ENCODE results near the gene RDX.
"Not testable (repeated sequence)": the region's sequence is repeated elsewhere in the genome, so short reads cannot be mapped to it uniquely, and the experiment has no call there.

Gene RDX

DNA sequence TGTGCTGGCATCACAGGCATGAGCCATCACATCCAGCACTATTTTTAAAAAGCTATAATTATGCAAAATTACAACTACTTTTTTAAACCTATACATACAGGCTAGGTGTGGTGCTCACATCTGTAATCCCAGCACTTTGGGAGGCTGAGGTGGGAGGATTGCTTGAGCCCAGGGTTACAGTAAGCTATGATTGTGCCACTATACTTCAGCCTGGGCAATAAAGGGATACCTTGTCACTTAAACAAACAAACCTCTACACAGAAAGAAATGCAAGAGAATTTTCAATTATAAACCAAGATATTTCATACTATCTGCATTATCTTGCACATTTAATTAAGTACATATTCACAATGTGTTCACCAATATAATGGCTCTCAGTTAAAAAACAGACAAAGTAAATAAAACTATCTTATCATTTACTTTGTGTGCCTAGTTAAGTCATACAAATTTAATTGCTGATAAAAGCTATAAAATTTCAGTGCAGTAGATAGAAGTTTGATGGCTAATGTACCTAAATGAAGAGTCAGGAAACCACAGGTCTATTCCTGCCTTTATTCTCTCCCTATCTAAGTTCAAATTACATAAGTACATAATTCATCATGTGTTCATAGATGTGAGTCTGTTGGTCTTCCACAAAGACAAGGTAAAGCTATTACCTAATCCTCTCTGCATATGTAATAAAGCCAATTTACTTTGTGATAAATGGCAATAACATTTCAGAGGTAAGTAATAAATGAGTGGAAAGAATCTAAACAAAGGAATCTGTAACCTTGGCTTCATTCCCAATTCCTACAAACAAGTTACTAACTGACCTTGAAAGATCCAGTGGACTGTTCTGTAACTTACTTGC, 9.0 kb upstream of the RDX start:
- DNase-seq = peak; percentile 41 to 88 (median 83)

DNA sequence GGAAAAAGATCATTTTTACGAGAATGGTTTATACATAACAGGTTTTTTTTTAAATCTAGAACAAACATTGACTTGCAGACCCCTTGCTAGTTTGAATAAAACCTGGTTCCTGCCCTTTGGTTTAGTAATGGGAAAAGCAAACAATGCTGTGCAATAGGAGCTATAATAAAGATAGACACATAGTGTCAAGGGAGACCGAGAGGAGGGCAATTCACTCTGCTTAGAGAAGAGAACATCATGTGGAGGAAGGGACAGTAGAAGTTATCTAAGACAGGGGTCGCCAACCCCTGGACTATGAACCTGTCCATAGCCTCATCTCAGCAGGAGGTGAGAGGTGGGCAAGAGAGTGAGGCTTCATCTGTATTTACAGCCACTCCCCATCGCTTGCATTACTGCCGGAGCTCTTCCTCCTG, 7.0 kb upstream of the RDX start:
- peak in 1 of 3 experiments; percentile 37 for DNase-seq

DNA sequence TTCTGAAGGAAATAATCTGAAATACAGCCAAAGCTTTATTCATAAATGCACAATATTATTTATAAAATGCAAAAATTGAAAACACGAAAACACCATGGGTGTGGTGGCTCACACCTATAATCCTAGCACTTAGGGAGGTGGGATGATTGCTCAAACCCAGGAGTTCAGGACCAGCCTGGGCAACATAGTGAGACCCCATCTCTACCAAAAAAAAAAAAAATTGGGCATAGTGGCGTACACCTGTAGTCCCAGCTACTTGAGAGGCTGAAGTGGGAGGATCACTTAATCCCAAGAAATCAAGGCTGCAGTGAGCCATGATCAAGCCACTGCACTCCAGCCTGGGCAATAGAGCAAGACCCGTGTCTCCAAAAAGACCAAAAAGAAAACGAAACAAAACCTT, 5.2 kb upstream of the RDX start:
- DNase-seq = no peak

DNA sequence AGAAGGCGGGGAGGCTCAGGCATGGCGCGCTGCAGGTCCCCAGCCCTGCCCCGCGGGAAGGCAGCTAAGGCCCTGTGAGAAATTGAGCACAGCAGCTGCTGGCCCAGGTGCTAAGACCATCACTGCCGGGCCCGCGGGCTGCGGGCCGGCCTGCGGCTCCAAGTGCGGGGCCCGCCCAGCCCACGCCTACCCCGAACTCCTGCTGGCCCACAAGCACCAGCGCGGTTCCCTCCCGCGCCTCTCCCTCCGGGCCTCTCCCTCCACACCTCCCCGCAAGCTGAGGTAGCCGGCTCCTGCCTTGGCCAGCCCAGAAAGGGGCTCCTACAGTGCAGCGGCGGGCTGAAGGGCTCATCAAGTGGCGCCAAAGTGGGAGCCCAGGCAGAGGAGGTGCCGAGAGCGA, 4.6 kb upstream of the RDX start:
- DNase-seq = no peak

DNA sequence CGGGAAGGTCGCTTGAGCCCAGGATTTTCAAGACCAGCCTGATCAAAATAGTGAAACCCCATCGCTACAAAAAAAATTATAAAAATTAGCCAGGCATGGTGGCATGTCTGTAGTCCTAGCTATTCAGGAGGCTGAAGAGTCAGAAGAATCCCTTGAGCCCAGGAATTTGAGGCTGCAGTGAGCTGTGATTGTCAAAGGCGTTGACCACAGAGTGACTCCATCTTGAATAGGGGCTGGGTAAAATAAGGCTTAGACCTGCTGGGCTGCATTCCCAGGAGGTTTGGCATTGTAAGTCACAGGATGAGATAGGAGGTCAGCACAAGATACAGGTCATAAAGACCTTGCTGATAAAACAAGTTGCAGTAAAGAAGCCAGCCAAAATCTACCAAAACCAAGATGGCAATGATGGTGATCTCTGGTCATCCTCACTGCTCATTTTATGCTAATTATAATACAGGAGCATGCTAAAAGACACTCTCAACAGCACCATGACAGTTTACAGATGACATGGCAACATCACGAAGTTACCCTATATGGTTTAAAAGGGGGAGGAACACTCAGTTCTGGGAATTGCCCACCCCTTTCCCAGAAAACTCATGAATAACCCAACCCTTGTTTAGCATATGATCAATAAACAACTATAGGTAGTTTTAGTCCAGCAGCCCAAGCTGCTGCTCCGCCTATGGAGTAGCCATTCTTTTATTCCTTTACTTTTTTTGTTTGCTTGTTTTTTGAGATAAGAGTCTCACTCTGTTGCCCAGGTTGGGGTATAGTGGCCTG, 2.8 kb upstream of the RDX start:
- no peak for DNase-seq

DNA sequence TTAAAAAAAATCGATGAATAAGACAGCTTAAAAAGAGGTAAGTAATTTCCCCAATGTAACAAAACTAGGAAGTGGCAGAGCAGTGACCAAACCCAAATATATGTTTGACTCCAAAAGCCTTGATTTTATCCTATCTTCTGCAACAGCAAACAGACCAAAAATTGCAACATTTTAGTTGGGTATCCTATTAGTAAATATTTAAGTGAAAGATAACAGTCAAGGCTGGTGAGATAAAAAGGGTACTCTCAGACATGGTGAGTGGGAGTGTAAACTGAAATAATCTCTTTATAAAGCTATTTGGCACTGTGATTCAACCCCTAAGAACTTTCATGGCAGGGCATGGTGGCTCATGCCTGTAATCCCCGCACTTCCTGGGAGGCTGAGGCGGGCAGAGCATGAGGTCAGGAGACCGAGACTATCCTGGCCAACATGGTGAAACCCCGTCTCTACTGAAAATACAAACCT, 1.9 kb upstream of the RDX start:
- DNase-seq = no peak

DNA sequence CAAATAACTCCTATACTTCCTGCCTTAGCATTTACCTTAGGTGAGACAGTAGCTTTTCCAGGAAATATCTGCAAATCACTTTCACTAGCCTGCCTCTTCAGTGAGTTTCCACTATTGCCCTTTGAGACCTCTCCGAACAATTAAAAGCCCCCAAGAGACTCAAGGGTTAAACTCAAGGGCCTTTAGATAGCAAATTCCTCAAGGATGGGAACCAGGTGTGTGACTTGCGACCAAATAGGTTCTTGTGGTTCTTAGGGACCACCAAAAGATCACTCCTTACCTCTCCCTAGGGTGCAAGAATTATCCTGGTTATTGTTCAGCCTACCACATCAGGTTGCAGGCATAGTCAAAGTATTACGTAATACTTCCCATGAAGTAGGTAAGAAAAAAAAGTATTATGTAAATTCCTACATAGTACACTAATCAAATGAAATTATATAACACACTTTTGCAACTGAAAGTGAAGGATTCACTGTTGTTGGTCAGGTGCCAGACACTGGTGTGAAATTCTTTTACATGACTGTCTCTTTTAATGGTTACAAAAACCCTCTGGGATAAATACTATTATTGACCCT, 1.4 kb upstream of the RDX start:
- DNase-seq = no peak

DNA sequence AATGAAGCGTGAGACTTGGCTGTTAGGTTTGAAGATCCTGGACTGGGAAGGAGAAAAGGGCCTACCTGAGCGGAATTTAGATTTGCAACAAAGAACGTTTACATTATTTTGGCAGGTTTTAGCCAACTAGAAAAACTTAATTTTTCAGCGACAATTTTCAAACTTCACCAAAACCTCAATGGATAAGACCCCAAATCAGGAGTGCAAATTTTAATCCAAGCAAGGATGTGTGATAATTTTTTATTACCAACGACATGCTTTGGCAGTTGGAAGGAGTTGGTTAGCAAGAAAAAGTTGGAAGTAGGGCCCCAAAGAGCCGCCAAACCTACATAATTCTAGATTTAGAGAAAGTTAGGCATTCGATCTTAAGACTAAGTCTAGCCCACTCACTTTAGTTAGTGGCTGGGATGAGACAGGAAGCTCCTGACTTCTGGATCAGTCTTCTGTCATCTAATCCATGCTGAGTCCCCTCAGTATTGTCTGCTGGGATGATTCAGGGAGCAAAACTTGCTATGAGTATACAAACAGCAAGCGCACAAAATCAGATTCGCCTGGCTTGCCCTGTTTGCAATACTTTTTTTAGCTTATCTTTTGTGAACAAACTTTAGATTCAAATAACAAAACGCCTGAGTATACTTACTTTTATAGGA, 787 bp upstream of the RDX start:
- DNase-seq = peak in 1 of 3 experiments; percentile 56

DNA sequence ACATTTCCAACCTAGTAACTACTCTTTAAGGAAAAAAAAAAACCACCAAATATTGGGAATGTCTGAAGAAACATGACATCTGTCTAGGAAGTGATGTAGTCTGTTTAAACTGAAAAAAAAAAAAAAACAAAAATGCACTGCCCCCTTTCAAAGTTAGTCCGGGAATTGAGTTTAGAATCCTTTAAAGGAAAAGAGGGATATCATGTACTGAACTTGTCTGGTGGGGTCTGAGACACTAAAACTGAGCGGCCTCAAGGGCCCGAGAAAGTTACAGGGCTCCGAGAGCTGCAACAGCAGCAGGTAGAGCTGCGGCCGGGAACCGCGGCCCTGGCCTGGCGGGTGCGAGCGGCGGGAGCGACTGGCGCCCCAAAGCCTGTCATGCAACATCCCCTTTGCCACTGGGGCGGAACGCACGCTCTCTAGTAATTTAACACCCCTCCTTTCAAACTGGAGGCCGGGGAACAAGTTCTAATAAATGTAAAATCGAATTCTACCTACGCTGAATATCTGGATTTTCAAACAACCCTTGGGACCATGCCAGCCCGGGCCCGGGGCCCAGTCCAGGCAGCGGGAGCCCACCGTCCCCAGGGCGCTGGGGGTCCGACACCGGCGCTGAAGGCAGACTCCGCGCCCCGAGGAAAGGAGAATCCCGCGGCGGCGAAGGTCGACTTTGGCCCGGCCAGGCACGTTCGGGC, 736 bp downstream of the RDX start:
- DNase-seq = peak; percentile 46 to 84 (median 82)

DNA sequence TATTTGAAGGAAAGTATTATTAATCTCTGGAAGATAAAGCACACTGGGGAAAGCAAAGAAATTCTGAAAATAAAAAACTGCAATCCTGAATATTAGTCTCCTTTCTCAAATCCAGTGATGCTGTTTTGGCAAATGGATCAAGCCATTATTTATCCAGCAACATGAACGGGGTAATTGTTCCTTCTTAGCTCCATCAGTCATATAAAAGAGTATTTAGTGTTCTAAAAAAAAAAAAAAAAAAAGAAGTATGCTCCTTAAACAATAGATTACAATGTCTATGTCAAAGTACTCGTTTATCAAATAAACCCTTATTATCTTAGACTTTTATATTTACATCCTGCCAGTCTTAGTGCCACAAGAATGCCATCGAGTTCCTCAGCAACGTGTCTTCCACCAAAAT, 1.3 kb downstream of the RDX start:
- DNase-seq = no peak

DNA sequence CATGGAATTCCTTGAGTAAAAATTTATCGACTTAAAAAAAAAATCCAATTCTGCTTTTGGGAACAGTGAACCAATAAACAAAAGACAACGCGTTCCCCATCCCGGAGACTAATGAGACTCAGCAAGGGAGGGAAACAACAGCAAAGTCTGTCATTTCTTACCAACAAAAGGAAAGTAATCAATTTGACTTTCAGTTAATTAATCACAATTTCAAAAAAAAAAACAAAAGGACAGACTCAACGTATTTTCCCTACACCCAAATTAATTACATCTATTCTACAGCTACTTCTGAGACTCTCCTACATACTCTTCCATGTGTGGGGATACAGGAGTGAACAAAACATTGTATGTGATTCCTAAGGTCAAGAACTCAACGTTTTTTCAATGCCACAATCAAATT, 1.9 kb downstream of the RDX start:
- peak in 1 of 3 experiments; percentile 47 for DNase-seq

DNA sequence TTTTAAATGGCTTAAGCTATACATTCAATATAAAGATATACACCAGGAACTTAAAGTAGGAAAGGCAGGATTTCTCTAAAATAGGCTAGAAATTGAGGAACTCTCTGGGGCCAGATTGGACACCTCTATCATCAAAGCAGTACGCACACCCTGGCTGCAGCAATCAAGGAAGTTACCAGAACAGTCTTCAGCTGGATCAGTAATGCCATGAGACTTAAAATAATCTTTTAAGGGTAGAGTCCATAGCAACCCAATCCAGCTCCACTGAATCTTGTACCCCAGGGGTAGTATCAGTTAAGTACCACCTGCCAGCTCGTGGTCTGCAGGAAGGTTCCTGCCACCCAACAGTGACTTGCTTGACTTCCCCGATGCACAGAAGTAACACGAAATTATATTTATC, 3.0 kb downstream of the RDX start:
- no peak for DNase-seq

DNA sequence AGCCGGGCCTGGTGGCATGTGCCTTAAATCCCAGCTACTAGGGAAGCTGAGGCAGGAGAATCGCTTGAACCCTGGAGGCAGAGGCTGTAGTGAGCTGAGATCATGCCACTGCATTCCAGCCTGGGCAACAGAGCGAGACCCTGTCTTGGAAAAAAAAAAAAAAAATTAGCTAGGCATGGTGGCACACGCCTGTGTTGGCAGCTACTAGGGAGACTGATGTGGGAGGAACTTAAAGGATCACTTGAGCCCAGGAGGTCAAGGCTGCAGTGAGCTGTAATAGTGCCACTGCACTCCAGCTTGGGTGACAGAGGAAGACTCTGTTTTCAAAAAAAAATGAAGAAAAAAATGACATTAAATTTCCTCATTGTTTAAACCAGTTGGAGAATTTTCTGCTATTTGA, 4.3 kb downstream of the RDX start:
- DNase-seq = not testable (repeated sequence)

DNA sequence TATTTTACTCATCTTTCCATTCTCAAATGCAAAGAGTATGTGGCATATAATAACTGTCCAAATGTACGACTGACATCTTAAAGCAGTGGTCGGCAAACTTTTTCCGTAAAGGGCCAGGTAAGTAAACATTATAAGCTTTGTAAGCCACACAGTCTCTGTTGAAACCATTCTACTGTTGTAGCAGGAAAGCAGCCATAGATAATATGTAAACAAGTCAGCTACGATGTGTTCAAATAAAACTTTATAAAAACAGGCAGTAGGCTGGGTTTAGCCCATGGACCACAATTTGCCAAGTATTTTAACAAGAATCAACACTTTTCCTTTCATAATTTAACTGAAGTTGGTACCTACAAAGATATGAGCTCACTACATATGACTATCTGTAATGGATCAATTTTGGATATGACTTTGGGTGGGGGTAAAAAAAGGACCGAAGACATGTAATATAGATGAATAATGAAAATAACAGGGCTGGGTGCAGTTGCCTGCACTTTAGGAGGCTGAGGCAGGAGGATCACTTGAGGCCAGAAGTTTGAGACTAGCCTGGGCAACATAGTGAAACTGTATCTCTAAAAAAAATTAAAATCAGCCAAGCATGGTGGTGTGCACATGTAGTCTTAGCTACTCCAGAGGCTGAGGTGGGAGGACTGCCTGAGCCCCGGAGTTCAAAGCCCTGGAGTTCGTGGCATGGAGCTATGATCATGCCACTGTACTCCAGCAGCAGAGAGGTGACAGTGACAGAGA, 5.7 kb downstream of the RDX start:
- no peak for DNase-seq

DNA sequence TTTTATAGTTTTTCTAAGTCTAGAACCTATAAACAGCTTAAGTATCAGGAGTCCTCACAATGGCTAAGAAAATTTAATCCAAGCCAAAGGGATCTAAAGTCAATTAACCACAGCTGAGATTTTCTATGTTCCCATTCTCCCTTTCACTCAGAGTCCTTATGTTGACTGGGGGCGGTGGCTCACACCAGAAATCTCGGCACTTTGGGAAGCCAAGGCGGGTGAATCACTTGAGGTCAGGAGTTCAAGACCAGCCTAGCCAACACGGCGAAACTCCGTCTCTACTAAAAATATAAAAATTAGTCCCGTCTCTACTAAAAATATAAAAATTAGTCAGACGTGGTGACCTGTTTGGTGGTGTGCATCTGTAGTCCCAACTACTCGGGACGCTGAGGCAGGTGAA, 6.9 kb downstream of the RDX start:
- DNase-seq = no peak

DNA sequence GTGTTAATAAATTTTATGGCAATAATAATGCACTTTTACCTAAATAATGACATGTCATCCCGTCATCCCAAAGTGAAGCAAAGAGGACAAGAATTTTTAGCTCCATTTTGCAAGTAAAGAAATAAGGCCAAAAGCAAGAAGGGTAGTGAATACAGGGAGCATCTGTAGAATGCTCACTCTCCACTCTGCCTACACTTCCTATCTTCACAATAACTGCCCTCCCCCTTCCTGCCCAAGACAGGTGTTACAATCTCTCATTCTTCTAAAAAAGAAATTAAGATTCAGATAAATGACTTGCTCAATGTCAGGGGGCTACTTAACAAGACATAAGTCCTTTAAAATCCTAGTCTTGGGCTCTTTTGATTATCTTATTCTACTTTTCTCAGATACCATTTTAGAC, 8.9 kb downstream of the RDX start:
- peak; percentile 16 to 72 (median 34) for DNase-seq

DNA sequence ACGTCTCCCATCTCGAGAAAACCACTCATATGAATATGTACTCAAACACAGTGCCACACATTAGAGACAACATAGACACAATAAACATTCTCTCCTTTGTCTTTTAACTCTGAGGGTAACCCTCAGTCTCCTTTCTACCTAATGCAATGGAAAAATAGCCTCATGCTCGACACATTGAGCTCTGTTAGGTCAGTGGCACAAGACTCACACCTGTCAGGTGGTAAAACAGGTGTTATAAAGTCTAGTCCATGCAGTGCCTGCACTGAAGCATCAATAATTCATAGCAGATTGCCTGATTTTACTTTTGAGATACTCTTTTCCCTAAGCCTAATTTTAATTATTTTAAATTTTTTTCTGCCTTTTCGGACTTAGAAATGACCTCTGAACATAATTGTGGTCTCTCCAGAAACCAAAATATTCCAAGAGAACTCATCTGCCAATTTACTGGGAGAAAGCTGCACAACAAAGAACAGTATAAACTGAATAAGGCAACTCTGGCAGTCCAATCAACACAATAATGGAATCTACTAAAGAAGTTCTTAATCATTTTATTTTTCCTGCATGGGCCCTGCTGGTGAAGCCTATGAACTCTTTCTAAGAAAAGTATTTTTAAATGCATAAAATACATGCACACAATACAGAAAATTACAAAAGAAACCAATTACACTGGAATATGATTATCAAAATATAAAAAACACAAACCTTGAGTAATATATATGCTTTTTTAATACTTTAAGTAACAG, 9.9 kb downstream of the RDX start:
- peak; percentile 44 to 86 (median 63) for DNase-seq

DNA sequence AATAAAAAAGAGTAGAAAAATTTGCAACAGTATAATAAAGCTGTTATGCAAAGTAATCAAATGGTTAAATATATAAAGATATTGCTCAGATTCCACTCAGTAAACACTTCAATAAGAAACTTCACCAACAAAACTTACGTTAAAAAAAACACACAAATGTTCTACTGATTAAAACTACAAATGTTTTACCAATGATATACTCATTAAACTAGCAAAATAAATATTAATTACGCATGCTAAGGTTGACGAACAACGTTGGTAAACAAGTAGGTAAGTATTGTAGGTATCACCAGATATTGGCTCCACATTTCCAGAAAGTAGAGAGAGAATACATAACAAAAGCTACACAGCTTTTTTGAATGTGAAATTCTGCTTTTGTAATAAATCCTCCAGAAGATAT, 12.6 kb downstream of the RDX start:
- no peak for DNase-seq

DNA sequence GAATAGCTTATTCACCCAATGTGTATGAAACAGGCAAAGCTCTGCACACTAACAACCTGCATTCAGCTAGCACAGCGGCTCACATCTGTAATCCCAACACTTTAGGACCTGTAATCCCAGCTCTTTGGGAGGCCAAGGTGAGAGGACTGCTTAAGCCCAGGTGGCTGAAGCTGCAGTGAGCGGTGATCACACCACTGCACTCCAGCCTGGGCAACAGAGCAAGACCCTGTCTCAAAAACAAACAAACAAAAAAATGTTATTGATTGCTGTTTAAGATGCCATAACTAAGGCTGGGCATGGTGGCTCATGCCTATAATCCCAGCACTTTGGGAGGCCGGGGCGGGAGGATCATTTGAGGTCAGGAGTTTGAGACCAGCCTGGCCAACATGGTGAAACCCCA, 15.8 kb downstream of the RDX start:
- DNase-seq = not testable (repeated sequence)

DNA sequence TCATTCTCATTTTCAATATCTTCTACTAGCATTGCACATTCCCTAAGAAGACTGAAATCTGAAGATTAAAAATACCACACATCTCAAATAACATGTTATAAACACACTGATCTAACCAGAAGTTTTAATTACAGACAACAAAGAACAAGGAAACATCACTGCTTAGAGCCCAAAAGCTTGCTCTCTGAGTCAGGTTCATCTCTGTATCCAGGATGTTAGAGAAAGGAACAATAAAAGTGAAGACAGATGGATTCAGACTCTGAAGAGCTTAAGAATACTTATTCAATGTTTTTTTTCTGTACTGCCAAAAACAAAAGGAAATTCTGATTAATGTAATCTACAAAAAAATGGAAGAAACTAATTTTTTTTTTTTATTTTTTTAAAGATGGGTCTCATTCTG, 16.5 kb downstream of the RDX start:
- DNase-seq = no peak

DNA sequence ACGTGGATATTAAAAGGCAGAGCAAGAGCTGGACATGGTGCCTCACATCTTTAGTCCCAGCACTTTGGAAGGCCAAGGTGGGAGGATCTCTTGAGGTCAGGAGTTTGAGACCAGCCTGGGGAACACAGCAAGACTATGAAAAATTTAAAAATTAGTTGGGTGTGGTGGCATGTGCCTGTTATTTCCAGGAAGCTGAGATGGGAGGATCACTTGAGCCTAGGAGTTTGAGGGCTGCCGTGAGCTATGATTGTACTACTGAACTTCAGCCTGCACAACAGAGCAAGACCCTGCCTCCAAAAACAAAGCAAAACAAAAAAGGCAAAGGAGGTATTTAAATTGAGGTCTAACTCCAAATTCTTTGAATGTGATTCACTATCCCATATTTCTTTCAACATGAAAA, 23.5 kb downstream of the RDX start:
- DNase-seq = no peak
